Liver (tissue), 3 donors: ENCODE results near the gene KCNQ5.

Experiments
- CTCF ChIP-seq: fragments of 150-350 bp; IDR thresholded peaks from 2 replicates; pipeline ENCODE4 v1.5.1; 2017; ENCODE audit warnings: improper control_type of control experiment, low read depth, low read length; ENCODE audit not compliant: missing input control
- FOXA2 ChIP-seq: IDR thresholded peaks from 2 replicates; pipeline ENCODE4 v1.6.1; 2016; ENCODE audit warnings: antibody characterized with exemption
- GABPA ChIP-seq, 2 donors: IDR thresholded peaks in 1 of 2; conservative IDR thresholded peaks in 1 of 2; 2 replicates each; pipeline ENCODE4 v1.6.1; 2016; ENCODE audit warnings: antibody characterized with exemption in 2 of 2, mild to moderate bottlenecking in 1 of 2, moderate library complexity in 1 of 2
- JUND ChIP-seq, 2 donors: IDR thresholded peaks; 2 replicates each; pipeline ENCODE4 v1.6.1; 2016; ENCODE audit warnings: antibody characterized with exemption in 2 of 2
- RAD21 ChIP-seq, 2 donors: IDR thresholded peaks; 2 replicates each; pipeline ENCODE4 v1.6.1; 2016; ENCODE audit warnings: antibody characterized with exemption in 2 of 2, mild to moderate bottlenecking in 2 of 2
- REST ChIP-seq: IDR thresholded peaks from 2 replicates; pipeline ENCODE4 v1.6.1; 2016; ENCODE audit warnings: antibody characterized with exemption, mild to moderate bottlenecking
- SP1 ChIP-seq: IDR thresholded peaks from 2 replicates; pipeline ENCODE4 v1.6.1; 2018; ENCODE audit warnings: antibody characterized with exemption, mild to moderate bottlenecking
- TAF1 ChIP-seq: conservative IDR thresholded peaks from 2 replicates; pipeline ENCODE4 v1.6.1; 2016; ENCODE audit warnings: antibody characterized with exemption, mild to moderate bottlenecking
- YY1 ChIP-seq: IDR thresholded peaks from 2 replicates; pipeline ENCODE4 v1.6.1; 2016; ENCODE audit warnings: antibody characterized with exemption, mild to moderate bottlenecking
- TF ChIP-seq, protein P1 (sequence below): IDR thresholded peaks from 2 replicates; pipeline ENCODE4 v1.6.1; 2016; ENCODE audit warnings: antibody characterized with exemption
- donor health status: healthy.
- donor health status: healthy.

GRCh38 chr6:72892901-72893300, 271.0 kb downstream of the KCNQ5 start:
- TF ChIP-seq REST, result no peak
- TF ChIP-seq CTCF, result no peak
- TF ChIP-seq YY1, result no peak
- TF ChIP-seq JUND (IDR thresholded peaks at IDR 0.05), result no peak
- no peak for TF ChIP-seq TAF1
- TF ChIP-seq SP1, result no peak
- TF ChIP-seq, protein P1, sequence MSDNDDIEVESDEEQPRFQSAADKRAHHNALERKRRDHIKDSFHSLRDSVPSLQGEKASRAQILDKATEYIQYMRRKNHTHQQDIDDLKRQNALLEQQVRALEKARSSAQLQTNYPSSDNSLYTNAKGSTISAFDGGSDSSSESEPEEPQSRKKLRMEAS, result no peak
- no peak for TF ChIP-seq FOXA2
- no peak for TF ChIP-seq GABPA (IDR thresholded peaks at IDR 0.05 in 1 of 2, conservative IDR thresholded peaks at IDR 0.05 in 1 of 2)
- no peak for TF ChIP-seq RAD21 (IDR thresholded peaks at IDR 0.05)
